Effector CD4-positive, alpha-beta T cell (primary cell): ENCODE data around the gene HSF2BP.
"Not testable (repeated sequence)": the region's sequence is repeated elsewhere in the genome, so short reads cannot be mapped to it uniquely, and the experiment has no call there.

Experiments used
- DNase-seq: peaks from one replicate; pipeline ENCODE4 v3.0.0-alpha.2; 2020

Gene HSF2BP

GRCh38 chr21:43596616-43597015 lies 62.7 kb downstream of the HSF2BP start:
- DNase-seq: no peak

- not testable (repeated sequence) for DNase-seq
These were observed 63.5 kb downstream of the HSF2BP start for GRCh38 chr21:43595769-43596168.

- DNase-seq: no peak
These were observed 66.2 kb downstream of the HSF2BP start for GRCh38 chr21:43593078-43593477.

- no peak for DNase-seq
These were observed 67.7 kb downstream of the HSF2BP start for GRCh38 chr21:43591571-43591970.

DNA sequence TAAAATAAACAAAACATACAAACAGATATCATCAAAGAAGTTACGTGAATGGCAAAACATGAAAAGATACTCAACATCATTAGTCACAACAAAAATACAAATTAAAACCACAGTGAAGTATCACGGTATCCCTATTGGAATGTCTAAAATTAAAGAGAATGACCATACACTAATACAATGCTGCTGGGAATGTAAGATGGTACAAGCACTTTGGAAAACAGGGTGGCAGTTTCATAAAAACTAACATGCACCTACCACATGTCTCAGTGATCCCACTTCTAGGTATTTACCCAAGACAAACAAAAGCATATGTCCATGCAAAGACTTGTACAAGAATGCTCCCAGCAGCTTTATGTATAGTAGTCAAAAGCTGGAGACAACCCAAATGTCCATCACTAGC lies 69.1 kb downstream of the HSF2BP start:
- no peak for DNase-seq

DNA sequence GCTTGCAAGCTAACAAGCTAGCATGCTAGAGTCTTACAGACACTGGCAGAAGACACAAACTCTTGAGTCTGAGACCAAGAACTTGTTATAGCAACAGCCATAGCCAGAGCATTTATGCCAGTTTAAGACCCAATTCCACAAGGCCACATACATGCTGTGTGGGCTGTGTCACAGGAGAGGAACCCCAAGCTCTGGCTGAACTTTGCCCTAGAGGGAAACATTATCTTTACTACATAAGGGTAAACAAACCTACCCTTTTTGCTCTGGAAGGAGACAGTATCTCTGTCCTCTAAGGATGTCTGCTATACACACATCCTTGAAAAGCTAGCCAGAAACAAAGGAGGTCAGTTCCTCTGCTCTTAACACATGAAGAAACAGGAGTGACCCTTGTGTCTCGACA lies 70.3 kb downstream of the HSF2BP start:
- DNase-seq: no peak

DNA sequence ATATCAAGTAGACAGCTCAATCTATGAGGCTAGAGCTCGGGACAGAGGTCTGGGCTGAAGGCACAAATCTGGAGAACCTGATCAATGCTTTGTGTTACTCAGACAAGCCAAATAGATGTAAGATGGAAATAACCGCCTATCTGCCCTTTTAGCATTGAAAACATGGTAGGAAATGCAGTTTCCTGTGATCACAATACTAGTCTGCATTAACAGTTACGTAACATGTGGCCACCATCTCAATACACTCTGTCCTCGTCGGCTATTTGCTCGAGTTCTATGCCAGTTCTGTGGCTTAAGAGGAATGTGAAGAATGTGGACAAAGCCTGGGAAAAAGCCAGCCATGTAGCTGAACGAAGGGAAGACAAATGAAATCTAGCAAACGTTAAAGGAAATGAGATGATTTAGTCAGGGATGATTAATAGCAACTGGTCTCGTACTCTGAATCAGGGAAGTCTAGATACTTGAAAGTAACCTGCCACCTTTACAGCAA lies 73.3 kb downstream of the HSF2BP start:
- DNase-seq: no peak

DNA sequence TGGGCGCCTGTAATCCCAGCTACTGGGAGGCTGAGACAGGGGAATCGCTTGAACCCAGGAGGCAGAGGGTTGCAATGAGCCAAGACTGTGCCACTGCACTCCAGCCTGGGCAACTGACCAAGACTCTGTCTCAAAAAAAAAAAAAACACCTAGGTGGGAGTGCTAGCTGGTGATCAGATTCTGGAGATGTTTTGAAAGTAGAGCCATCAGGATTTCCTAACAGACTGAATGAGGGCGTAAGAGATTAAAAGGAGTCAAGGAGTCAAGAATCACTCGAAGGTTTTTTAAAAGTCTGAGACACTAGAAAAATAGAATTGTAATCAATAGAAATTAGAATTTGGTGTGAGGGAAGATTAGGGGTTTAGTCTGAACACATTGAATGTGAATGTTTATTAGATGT lies 73.8 kb downstream of the HSF2BP start:
- DNase-seq: no peak

DNA sequence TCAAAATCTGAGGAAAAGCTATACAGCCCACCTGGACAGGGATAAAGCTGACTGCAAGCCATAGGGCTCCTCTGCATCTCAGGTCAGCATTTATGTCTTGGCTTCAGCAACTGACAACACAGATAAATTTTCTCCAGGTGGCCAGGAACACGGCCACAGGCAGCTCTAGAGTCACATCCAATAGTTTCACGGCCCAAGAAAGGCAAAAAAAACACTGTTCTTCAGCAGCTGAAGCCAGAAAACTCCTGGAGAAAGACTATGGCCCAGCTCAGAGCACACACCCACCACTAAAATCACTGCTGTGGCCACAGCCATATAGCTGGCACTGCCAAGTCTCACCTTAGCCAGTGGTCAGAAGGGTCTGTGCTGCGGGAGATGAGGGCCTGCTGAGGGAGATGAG lies 77.8 kb downstream of the HSF2BP start:
- DNase-seq: no peak

DNA sequence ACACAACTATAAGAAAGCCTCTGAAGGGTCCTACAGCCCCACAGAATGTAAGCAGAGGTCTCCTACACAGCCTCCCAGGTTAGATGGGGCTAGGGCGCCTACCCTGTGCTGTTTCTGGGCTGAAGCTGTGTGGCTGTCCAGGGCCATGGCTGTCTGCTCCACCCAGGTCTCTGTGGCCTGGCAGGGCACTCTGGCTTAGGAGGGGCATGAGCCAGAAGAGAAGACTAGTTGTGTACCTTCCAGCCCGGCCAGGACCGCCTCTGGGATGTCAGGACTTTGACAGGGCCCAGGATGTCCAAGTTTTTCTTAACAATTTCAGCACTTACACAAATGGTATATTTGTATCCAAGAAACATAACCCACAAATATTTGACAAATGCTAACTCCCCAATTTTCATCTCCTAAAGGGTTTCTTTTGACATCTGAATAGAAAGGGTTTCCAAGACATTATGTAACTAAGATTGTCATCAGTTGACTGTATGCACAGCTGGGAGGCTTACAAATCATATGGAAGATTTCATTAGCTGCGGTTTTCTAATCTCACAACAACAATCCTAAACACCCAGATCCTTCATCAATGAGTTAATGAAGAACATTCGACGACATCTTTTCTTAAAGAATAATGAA lies 80.5 kb downstream of the HSF2BP start:
- no peak for DNase-seq

DNA sequence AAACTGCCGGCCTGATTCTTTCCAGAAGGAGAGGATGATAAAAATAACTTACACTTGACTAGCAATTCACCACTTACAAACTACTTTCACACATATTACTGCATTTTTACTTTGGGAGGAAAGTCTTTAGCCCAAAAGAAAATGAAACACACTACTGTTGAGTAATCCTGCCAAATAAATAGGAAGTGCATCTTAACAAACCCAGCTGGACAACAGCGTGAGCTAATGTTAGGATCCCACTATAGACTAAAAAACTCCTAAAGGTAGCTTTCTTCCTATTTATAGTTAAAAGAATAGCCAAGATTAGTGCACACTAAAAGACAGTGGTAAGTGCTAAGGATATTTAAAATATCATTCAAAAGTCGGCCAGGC lies 83.8 kb downstream of the HSF2BP start:
- DNase-seq: no peak

DNA sequence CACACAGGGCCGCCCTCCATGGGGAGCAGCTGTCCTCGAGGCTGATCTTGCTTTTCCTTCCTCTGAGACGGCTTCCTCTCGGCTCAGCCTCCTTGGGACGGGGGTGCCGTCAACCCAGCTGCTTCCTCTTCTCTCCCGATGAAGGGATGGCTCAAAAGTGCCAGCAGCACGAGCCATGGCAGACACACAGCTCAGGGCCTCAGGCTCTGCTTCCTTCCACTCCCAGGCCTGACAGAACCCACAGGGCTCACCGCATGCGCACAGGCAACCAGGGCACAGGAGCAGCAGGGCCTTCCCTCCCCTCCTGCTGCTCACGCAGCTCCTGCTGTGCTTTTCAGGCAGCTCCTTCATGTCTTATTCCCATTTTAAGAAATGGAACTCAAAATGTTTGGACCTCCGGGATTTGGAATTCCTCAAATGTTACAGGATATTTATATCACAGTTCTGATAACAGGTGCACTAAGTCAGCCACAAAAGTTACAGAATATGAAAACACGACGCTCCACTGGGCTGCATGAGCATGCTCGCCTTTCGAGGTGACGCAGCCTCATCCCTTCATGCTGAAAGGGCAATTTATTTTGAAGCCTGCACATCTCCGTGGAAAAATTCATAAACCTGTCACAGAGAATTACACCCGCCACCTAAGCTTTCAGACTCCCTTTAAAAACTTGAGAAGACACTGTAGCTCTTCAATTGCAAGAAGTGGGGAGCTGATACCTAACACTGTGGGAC lies 84.4 kb downstream of the HSF2BP start:
- no peak for DNase-seq

DNA sequence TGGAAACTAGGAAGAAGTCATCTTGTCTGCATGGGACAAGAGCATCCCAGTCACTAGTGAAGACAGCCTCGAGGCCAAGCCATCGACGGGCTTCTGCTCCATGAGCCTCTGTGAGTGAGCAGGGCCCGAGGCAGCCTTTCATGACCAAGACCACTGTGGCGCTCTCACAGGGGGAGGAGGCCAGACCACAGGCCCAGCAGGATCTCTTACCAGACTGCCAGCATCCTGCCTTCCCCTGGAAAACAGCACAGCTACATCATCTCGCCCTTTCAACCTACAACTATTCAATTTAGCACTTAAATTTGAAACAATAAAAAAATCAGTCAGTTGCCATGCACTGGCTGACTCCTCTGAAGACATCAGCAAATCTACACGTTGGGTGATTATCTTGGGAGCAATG lies 85.4 kb downstream of the HSF2BP start:
- DNase-seq: no peak

GRCh38 chr21:43572446-43572845 lies 86.8 kb downstream of the HSF2BP start:
- DNase-seq: no peak

GRCh38 chr21:43571976-43572375 lies 87.3 kb downstream of the HSF2BP start:
- no peak for DNase-seq

DNA sequence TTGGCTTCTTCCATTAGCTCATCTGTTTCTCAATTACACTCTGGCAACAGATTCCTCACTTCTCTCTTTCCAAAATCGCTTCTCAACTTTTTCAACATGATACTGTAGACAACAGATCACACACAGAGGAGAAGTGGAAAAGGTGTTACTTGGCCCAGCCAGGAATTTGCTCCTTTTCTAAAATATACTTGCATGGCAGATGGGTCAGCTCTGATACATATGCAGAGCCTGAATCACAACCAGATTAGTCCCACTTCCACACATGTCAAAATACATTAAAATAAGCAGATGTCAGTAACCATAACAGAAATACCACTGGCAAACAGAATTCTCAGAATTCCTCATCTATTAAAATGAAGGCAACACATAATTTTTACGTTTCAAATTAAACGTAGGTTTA lies 89.1 kb downstream of the HSF2BP start:
- not testable (repeated sequence) for DNase-seq

DNA sequence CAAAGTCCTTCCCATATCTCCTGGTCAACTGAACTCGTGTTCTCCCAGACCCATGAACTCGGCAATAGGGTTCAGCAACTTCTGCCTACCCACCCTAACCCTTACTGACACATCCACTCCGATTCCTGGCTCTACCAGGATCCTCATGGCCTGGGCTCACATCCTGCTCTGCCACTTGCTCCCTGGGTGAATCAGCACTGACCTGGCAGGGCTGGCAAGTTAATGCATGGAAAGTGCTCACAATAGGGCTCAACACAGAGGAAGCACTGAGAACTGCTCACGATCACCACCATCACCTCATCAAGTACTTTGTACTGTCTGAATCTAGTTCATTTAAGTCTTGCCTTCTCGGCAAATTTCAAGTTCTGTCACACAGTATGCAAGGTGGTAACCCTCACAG lies 96.8 kb downstream of the HSF2BP start:
- DNase-seq: not testable (repeated sequence)

DNA sequence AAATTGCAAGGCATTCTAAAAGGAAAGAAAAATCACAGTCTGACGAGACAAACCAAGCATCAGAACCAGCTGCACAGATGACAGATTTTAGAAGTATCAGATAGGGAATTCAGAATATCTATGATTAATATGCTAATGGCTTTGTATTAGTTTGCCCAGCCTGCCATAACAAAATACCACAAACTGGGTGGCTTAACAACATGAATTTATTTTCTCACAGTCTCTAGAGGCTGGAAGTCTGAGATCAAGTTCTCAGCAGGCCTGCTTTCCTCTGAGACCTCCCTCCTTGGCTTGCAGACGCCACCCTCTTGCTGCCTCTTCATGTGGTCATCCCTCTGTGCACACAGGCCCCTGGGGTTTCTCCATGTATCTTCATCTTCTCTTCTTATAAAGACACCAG lies 118.7 kb downstream of the HSF2BP start:
- not testable (repeated sequence) for DNase-seq

DNA sequence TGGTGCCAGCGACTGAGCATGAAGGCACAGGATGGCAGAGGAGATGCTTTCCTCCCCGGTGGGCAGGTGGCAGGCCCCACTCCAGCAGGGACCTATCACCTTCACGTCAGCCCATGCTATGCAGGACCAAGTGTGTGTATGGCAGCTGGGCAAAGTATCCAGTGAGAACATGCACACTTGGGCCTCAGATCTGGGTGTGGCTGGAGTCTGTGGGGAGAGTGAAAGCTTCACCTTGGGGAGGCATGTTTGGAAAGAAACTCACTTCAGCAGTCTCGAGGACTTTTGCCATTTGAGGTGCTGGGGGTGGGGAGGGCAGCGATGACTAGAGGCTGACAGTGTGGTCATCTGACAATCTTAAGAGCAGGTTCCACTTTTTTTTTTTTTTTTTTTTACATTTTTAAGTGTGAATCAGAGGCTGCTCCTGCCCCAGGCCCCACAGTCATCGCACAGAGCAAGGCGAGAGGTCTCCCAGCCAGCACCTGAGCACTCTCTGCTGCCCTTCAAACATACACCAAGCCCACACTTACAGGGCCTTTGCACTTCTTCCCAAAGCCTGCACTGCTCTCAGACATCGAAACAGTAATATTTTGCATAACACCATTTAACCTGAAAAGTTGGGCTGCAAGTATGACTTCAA lies 136.7 kb downstream of the HSF2BP start:
- DNase-seq: not testable (repeated sequence)

DNA sequence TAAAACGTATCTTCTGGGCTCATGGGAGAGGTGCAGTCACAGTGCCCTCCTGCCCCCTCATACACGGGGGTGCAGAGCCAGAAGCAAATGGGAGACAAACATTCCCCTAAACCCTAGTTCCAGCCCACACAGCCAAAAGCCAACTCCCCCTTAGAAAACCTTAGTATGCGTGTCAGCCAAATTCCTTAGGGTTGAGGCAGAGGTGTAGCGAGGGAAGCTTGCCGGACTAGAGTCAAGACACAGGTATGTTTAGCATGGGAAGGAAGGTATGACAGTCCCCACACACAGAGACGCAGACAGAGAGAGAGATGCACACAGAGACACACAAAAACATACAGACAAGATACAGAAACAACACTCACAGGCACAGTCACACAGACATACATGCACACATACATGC lies 141.6 kb downstream of the HSF2BP start:
- not testable (repeated sequence) for DNase-seq

DNA sequence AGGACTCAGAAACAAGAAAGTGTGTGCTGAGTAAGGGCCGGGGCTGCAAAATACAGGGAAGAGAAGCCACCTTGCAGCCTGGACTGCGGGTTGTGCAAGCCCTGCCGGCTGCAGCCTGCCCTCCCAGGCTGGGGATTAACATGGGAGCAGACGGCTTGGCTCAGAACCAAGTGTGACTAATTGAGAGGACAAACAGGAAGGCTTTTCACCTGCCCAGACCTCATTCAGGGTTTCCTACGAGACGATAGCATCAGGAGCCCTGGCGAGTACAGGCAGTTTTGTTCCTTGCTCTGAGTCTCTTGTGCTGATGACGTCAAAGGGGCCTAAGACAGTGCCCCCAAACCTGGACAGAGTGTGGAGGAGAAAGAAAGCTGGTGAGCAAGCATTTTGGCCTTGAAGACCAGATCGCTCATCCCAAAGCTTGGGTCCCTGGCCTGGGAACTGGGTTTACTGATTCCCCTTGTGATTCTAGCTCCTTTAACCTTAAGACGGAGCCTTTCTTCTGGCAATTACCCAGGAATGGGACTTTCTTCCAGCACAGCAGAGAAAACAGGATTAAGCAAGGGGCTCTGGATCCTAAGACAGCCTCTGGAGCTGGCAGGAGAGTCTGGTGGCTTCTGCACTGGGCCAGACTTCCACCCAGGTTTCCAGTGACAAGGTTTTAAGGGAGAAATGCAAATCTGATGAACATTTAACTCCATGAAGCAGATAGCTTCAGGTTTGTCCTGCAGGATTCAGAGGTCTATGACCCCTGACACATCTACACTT lies 142.2 kb downstream of the HSF2BP start:
- DNase-seq: not testable (repeated sequence)

GRCh38 chr21:43516295-43516847 lies 142.9 kb downstream of the HSF2BP start:
- DNase-seq: not testable (repeated sequence)

DNA sequence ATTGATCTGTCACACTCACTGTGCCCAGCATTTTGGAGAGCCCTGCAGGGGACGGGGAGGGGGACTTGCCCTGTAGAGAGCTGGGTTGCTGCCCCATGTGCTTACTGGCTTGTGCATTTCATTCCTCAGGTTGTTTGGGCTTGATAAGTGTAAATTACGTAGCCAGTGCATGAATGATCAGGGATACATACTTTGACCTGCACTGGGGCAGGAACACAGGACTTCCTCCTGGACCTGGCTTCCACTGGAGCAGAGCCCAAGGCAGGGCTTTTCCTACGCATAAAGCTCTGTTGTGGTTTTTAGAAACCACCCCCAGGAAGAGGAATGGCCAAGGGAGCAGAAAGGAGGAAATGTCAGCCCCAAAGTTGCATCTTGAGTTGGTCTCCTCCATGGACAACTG lies 144.5 kb downstream of the HSF2BP start:
- DNase-seq: not testable (repeated sequence)
